ENCODE data around the gene CNTFR.
A peak's percentile ranks its signal among the peaks of the same experiment; 100 is the strongest.

CNTFR gene

DNA sequence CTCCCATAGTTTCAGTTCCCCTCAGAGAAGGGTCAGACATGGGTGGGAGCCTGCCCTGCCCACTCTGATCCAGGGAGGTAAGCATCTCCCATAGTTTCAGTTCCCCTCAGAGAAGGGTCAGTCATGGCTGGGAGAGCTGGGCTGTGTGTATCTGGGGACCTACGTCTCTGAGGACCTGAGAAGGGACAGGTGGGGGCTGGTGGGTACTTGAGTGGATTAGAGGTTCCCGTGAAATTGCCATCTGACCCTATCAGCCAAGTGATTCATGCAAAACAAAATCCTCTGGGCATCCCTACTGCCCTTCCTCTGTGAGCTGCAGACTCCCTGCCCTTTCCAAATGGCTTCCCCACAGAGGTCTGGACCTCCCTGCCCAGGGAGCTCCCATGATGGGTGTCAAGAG lies 70.6 kb downstream of the CNTFR start:
- Histone ChIP-seq H3K23ac (ENCODE audit: low read length) (no peak overlapping the region), H3K9ac (ENCODE audit: low read length) (no peak overlapping the region), H3K79me2 (ENCODE audit: control insufficient read depth, insufficient read depth, low read length) (no peaks in the 10 kb centered on the region), H4K5ac (ENCODE audit: low read length) (no peak overlapping the region), H4K8ac (ENCODE audit: low read depth, low read length) (no peak overlapping the region), H3K79me1 (ENCODE audit: low read length) (no peaks in the 10 kb centered on the region), H3K18ac (ENCODE audit: low read length) (no peak overlapping the region), H3K4me1 (ENCODE audit: control insufficient read depth, low read depth, low read length) (peaks cover 9% of the 10 kb centered on the region), H2BK15ac (replicated peaks; ENCODE audit: low read depth) (no peak overlapping the region), H2AK5ac (ENCODE audit: low read length) (no peak overlapping the region), H3K27ac (ENCODE audit: low read depth, low read length) (no peak overlapping the region), H2BK5ac (ENCODE audit: low read length) (no peak overlapping the region), H2BK120ac (ENCODE audit: low read depth, low read length) (no peak overlapping the region), H3K4ac (ENCODE audit: low read depth, low read length) (no peak overlapping the region), H3K36me3 (ENCODE audit: control insufficient read depth, insufficient read depth, low read length) (no peaks in the 10 kb centered on the region), H3K56ac (ENCODE audit: low read length) (no peak overlapping the region), H3K27me3 (ENCODE audit: insufficient read depth, low read length, poor library complexity) (no peaks in the 10 kb centered on the region), H3K4me3 (ENCODE audit: low read length) (no peak overlapping the region), H3K4me2 (ENCODE audit: low read length) (no peak overlapping the region)
- no CpG with 5 or more reads among the region's 2 CpGs for WGBS (ENCODE audit: extremely low coverage, insufficient coverage, low lambda C conversion rate)
- no peak for DNase-seq

- no peak overlapping the region for H3K4me2 ChIP-seq (ENCODE audit: low read length)
- no peak overlapping the region for H4K8ac ChIP-seq (ENCODE audit: low read depth, low read length)
- no peak overlapping the region for H3K9ac ChIP-seq (ENCODE audit: low read length)
- H2BK5ac ChIP-seq (ENCODE audit: low read length) = no peak overlapping the region
- no peaks in the 10 kb centered on the region for H3K79me1 ChIP-seq (ENCODE audit: low read length)
- no peak overlapping the region for H2AK5ac ChIP-seq (ENCODE audit: low read length)
- H3K27me3 ChIP-seq (ENCODE audit: insufficient read depth, low read length, poor library complexity) = no peaks in the 10 kb centered on the region
- H3K36me3 ChIP-seq (ENCODE audit: control insufficient read depth, insufficient read depth, low read length) = no peaks in the 10 kb centered on the region
- no peak overlapping the region for H4K5ac ChIP-seq (ENCODE audit: low read length)
- H3K4me3 ChIP-seq (ENCODE audit: low read length) = no peak overlapping the region
- no peak overlapping the region for H3K4ac ChIP-seq (ENCODE audit: low read depth, low read length)
- no peak overlapping the region for H3K18ac ChIP-seq (ENCODE audit: low read length)
- WGBS (ENCODE audit: extremely low coverage, insufficient coverage, low lambda C conversion rate) = no CpG with 5 or more reads among the region's 6 CpGs
- H2BK15ac ChIP-seq (replicated peaks; ENCODE audit: low read depth) = no peak overlapping the region
- H3K27ac ChIP-seq (ENCODE audit: low read depth, low read length) = no peak overlapping the region
- no peak overlapping the region for H3K56ac ChIP-seq (ENCODE audit: low read length)
- peaks cover 10% of the 10 kb centered on the region for H3K4me1 ChIP-seq (ENCODE audit: control insufficient read depth, low read depth, low read length)
- H2BK120ac ChIP-seq (ENCODE audit: low read depth, low read length) = no peak overlapping the region
- H3K79me2 ChIP-seq (ENCODE audit: control insufficient read depth, insufficient read depth, low read length) = no peaks in the 10 kb centered on the region
- H3K23ac ChIP-seq (ENCODE audit: low read length) = peak overlapping the region; percentile 45
- no peak for DNase-seq
Observed at GRCh38 chr9:34518110-34518616, 71.4 kb downstream of the CNTFR start.

DNA sequence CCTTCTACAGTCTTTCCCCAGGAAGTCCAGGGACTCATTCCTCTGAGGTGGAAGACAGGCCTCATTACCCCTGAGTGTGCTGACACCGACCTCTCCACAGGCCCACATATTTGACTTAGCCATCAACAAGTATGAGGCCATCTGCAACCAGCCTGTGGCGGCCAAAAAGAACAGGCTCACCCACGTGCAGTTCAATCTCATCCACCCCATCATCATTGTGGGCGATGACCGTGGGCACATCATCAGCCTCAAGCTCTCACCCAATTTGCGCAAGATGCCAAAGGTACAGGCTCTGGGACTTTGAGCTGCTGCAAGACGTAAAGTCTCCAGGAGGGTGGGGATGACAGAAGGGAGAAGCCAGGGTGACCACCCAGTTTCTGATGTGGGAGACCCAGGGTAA lies 72.3 kb downstream of the CNTFR start:
- Histone ChIP-seq H3K9ac (ENCODE audit: low read length) (no peak overlapping the region), H3K23ac (ENCODE audit: low read length) (no peak overlapping the region), H3K4me2 (ENCODE audit: low read length) (no peak overlapping the region), H2AK5ac (ENCODE audit: low read length) (no peak overlapping the region), H3K4me3 (ENCODE audit: low read length) (no peak overlapping the region), H4K5ac (ENCODE audit: low read length) (no peak overlapping the region), H2BK15ac (replicated peaks; ENCODE audit: low read depth) (no peak overlapping the region), H4K8ac (ENCODE audit: low read depth, low read length) (no peak overlapping the region), H3K79me1 (ENCODE audit: low read length) (no peaks in the 10 kb centered on the region), H3K36me3 (ENCODE audit: control insufficient read depth, insufficient read depth, low read length) (no peaks in the 10 kb centered on the region), H3K56ac (ENCODE audit: low read length) (no peak overlapping the region), H3K79me2 (ENCODE audit: control insufficient read depth, insufficient read depth, low read length) (no peaks in the 10 kb centered on the region), H3K4ac (ENCODE audit: low read depth, low read length) (no peak overlapping the region), H3K27me3 (ENCODE audit: insufficient read depth, low read length, poor library complexity) (no peaks in the 10 kb centered on the region), H3K27ac (ENCODE audit: low read depth, low read length) (no peak overlapping the region), H3K4me1 (ENCODE audit: control insufficient read depth, low read depth, low read length) (peaks cover 14% of the 10 kb centered on the region), H2BK5ac (ENCODE audit: low read length) (no peak overlapping the region), H3K18ac (ENCODE audit: low read length) (no peak overlapping the region), H2BK120ac (ENCODE audit: low read depth, low read length) (no peak overlapping the region)
- DNase-seq = no peak
- no CpG with 5 or more reads among the region's 7 CpGs for WGBS (ENCODE audit: extremely low coverage, insufficient coverage, low lambda C conversion rate)

DNA sequence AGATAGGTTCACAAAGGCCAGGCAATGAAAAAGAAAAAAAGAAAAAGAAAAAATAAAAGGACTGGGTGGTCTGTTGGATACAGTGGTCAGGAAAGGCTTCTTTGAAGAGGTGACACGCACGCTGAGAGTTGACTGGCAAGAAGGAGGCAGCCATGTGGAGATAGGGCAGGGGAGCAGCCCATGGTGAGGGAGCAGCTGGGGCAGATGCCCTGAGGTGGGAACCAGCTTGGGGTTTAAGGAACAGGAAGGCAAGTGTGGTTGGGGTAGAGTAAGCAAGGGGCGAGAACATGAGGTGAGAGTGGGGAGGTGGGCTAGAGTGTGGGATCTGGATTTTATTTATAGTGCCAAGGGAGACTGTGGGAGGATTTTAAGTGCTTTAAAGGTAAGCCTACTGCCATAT lies 73.6 kb downstream of the CNTFR start:
- H3K23ac ChIP-seq (ENCODE audit: low read length) = no peak overlapping the region
- H3K4ac ChIP-seq (ENCODE audit: low read depth, low read length) = no peak overlapping the region
- no peak overlapping the region for H4K5ac ChIP-seq (ENCODE audit: low read length)
- H3K79me2 ChIP-seq (ENCODE audit: control insufficient read depth, insufficient read depth, low read length) = no peaks in the 10 kb centered on the region
- H2BK120ac ChIP-seq (ENCODE audit: low read depth, low read length) = no peak overlapping the region
- no CpG with 5 or more reads among the region's 3 CpGs for WGBS (ENCODE audit: extremely low coverage, insufficient coverage, low lambda C conversion rate)
- no peak overlapping the region for H3K18ac ChIP-seq (ENCODE audit: low read length)
- no peak overlapping the region for H2BK15ac ChIP-seq (replicated peaks; ENCODE audit: low read depth)
- H2AK5ac ChIP-seq (ENCODE audit: low read length) = no peak overlapping the region
- H3K4me3 ChIP-seq (ENCODE audit: low read length) = no peak overlapping the region
- no peak overlapping the region for H3K27ac ChIP-seq (ENCODE audit: low read depth, low read length)
- H3K36me3 ChIP-seq (ENCODE audit: control insufficient read depth, insufficient read depth, low read length) = no peaks in the 10 kb centered on the region
- no peak overlapping the region for H4K8ac ChIP-seq (ENCODE audit: low read depth, low read length)
- H3K79me1 ChIP-seq (ENCODE audit: low read length) = no peaks in the 10 kb centered on the region
- DNase-seq = no peak
- H2BK5ac ChIP-seq (ENCODE audit: low read length) = no peak overlapping the region
- peaks cover 14% of the 10 kb centered on the region for H3K4me1 ChIP-seq (ENCODE audit: control insufficient read depth, low read depth, low read length)
- H3K56ac ChIP-seq (ENCODE audit: low read length) = no peak overlapping the region
- no peaks in the 10 kb centered on the region for H3K27me3 ChIP-seq (ENCODE audit: insufficient read depth, low read length, poor library complexity)
- H3K9ac ChIP-seq (ENCODE audit: low read length) = no peak overlapping the region
- no peak overlapping the region for H3K4me2 ChIP-seq (ENCODE audit: low read length)

DNA sequence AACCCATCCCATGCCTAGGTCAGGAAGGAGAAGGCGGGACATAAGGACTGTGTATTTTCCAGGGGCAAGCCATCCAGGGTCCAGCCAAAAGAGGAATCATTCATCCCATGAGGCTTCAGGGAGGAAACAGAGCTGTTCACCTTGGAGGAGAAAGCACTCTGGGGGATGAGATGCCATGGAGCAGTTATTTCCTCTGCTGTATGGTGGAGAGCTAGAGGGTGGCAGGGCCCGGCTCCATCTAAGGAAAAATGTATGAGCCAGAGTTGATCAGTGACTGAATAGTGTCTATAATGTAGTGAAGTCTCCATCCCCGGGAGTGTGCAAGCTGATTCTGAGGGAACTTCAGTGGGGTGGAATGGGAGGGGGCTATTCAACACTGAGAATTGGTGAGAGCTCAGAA lies 74.7 kb downstream of the CNTFR start:
- H3K79me1 ChIP-seq (ENCODE audit: low read length) = no peaks in the 10 kb centered on the region
- no peak overlapping the region for H3K4me3 ChIP-seq (ENCODE audit: low read length)
- WGBS (ENCODE audit: extremely low coverage, insufficient coverage, low lambda C conversion rate) = no CpG with 5 or more reads among the region's 3 CpGs
- H3K23ac ChIP-seq (ENCODE audit: low read length) = no peak overlapping the region
- no peak overlapping the region for H3K18ac ChIP-seq (ENCODE audit: low read length)
- DNase-seq = no peak
- no peaks in the 10 kb centered on the region for H3K27me3 ChIP-seq (ENCODE audit: insufficient read depth, low read length, poor library complexity)
- no peaks in the 10 kb centered on the region for H3K79me2 ChIP-seq (ENCODE audit: control insufficient read depth, insufficient read depth, low read length)
- H3K27ac ChIP-seq (ENCODE audit: low read depth, low read length) = no peak overlapping the region
- no peak overlapping the region for H2BK5ac ChIP-seq (ENCODE audit: low read length)
- H4K5ac ChIP-seq (ENCODE audit: low read length) = no peak overlapping the region
- no peak overlapping the region for H2BK15ac ChIP-seq (replicated peaks; ENCODE audit: low read depth)
- no peak overlapping the region for H3K4me2 ChIP-seq (ENCODE audit: low read length)
- no peak overlapping the region for H2AK5ac ChIP-seq (ENCODE audit: low read length)
- H3K56ac ChIP-seq (ENCODE audit: low read length) = no peak overlapping the region
- no peaks in the 10 kb centered on the region for H3K36me3 ChIP-seq (ENCODE audit: control insufficient read depth, insufficient read depth, low read length)
- peaks cover 20% of the 10 kb centered on the region for H3K4me1 ChIP-seq (ENCODE audit: control insufficient read depth, low read depth, low read length)
- no peak overlapping the region for H2BK120ac ChIP-seq (ENCODE audit: low read depth, low read length)
- H3K4ac ChIP-seq (ENCODE audit: low read depth, low read length) = no peak overlapping the region
- no peak overlapping the region for H4K8ac ChIP-seq (ENCODE audit: low read depth, low read length)
- no peak overlapping the region for H3K9ac ChIP-seq (ENCODE audit: low read length)

- H3K23ac ChIP-seq (ENCODE audit: low read length) = no peak overlapping the region
- no peak overlapping the region for H2BK120ac ChIP-seq (ENCODE audit: low read depth, low read length)
- no peak overlapping the region for H3K4ac ChIP-seq (ENCODE audit: low read depth, low read length)
- no peaks in the 10 kb centered on the region for H3K36me3 ChIP-seq (ENCODE audit: control insufficient read depth, insufficient read depth, low read length)
- H2AK5ac ChIP-seq (ENCODE audit: low read length) = no peak overlapping the region
- WGBS (ENCODE audit: extremely low coverage, insufficient coverage, low lambda C conversion rate) = no CpG with 5 or more reads among the region's 8 CpGs
- no peak overlapping the region for H2BK5ac ChIP-seq (ENCODE audit: low read length)
- H3K79me1 ChIP-seq (ENCODE audit: low read length) = no peaks in the 10 kb centered on the region
- H4K8ac ChIP-seq (ENCODE audit: low read depth, low read length) = no peak overlapping the region
- no peaks in the 10 kb centered on the region for H3K27me3 ChIP-seq (ENCODE audit: insufficient read depth, low read length, poor library complexity)
- no peaks in the 10 kb centered on the region for H3K79me2 ChIP-seq (ENCODE audit: control insufficient read depth, insufficient read depth, low read length)
- no peak overlapping the region for H3K9ac ChIP-seq (ENCODE audit: low read length)
- H4K5ac ChIP-seq (ENCODE audit: low read length) = no peak overlapping the region
- peaks cover 20% of the 10 kb centered on the region for H3K4me1 ChIP-seq (ENCODE audit: control insufficient read depth, low read depth, low read length)
- H3K4me2 ChIP-seq (ENCODE audit: low read length) = no peak overlapping the region
- H3K4me3 ChIP-seq (ENCODE audit: low read length) = no peak overlapping the region
- H3K56ac ChIP-seq (ENCODE audit: low read length) = peak overlapping the region; percentile 35
- H3K18ac ChIP-seq (ENCODE audit: low read length) = no peak overlapping the region
- no peak for DNase-seq
- no peak overlapping the region for H2BK15ac ChIP-seq (replicated peaks; ENCODE audit: low read depth)
- H3K27ac ChIP-seq (ENCODE audit: low read depth, low read length) = no peak overlapping the region
Observed at GRCh38 chr9:34514401-34514800, 75.1 kb downstream of the CNTFR start.
